ENCODE results near the gene GNPTG. TPM values are rescaled to one million over a fixed set of nuclear protein-coding genes. Genes with fewer than 3 reads are reported as not detected.

Gene GNPTG
- total RNA-seq, 2 experiments from 2014 or later, result 43.2 to 46.5 TPM

- Mint-ChIP-seq H3K27ac (peak overlapping the region; percentile 45), H3K9me3 (no peaks in the 10 kb centered on the region), H3K36me3 (peaks cover 3% of the 10 kb centered on the region), H3K4me3 (peak overlapping the region; percentile 75), H3K4me1 (peaks cover 13% of the 10 kb centered on the region), H3K27me3 (no peaks in the 10 kb centered on the region)
- peak; percentile 75 for ATAC-seq (ENCODE audit: low read depth)
- POLR2A ChIA-PET, result interaction anchor here (0.7 to 1.8 kb wide), 4 partner anchors 20 to 41 kb away, joined by 3 to 9 read pairs (median 4); partner anchors contain the start of gene UQCC4
- DNase-seq, result peak; percentile 83
These were observed 27.8 kb downstream of the GNPTG start for GRCh38 chr16:1379304-1380076.

GRCh38 chr16:1380195-1380594 is 28.5 kb downstream of the GNPTG start:
- H3K4me3 Mint-ChIP-seq, result peak overlapping the region; percentile 75
- H3K27ac Mint-ChIP-seq, result peak overlapping the region; percentile 45
- DNase-seq, result no peak
- POLR2A ChIA-PET, result interaction anchor here (0.6 to 1.2 kb wide), 5 partner anchors 19 to 775 kb away, joined by 3 to 4 read pairs (median 3); partner anchors contain the start of gene TRAF7
- peaks cover 6% of the 10 kb centered on the region for H3K36me3 Mint-ChIP-seq
- ATAC-seq (ENCODE audit: low read depth), result no peak
- no peaks in the 10 kb centered on the region for H3K9me3 Mint-ChIP-seq
- H3K4me1 Mint-ChIP-seq, result peaks cover 13% of the 10 kb centered on the region
- H3K27me3 Mint-ChIP-seq, result no peaks in the 10 kb centered on the region

DNA sequence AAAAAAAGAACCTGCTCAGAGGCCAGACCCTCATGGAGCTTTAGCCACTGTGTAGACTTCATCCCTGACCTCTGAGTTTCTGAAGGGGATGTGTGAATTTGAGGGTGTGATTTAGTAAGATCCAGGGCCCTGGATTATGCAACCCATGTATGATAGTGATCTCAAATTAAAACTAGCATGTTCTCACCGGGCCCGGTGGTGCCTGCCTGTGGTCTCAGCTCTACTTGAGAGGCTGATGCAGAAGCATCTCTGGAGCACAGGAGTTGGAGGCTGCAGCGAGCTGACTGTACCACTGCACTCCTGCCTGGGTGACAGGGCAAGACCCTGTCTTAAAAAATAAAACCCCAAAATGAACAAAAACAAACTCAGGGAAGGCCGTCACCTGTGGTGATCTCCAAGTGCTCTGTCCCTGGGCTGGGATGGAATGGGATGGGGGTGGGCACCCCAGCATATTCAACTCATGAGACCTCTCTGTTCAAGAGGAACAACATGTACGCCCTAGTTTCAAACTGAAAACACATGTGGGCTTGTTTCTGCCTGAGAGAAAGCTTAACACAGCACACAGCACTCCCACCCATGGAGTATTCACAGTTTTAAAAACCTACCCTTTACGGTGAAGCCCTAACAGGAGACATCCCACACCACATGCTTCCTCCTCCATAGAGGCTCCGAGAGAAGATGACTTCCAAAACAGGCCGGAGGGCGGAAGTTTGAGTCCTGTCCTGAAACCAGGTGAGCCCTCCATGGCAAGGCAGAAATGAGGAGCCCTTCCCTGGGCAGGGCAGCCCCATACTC is 30.1 kb downstream of the GNPTG start:
- Mint-ChIP-seq H3K36me3 (peaks cover 6% of the 10 kb centered on the region), H3K4me3 (no peak overlapping the region), H3K27me3 (no peaks in the 10 kb centered on the region), H3K27ac (no peak overlapping the region), H3K9me3 (no peaks in the 10 kb centered on the region), H3K4me1 (peaks cover 13% of the 10 kb centered on the region)
- no peak for DNase-seq
- POLR2A ChIA-PET, result interaction anchor here (1.1 kb wide), 1 partner anchor 39 kb away, joined by 3 read pairs; the partner anchor contains the start of gene UQCC4
- no peak for ATAC-seq (ENCODE audit: low read depth)

- H3K36me3 Mint-ChIP-seq, result peaks cover 6% of the 10 kb centered on the region
- no peak overlapping the region for H3K4me3 Mint-ChIP-seq
- DNase-seq (no peak), ATAC-seq (ENCODE audit: low read depth) (no peak)
- no peaks in the 10 kb centered on the region for H3K27me3 Mint-ChIP-seq
- no peaks in the 10 kb centered on the region for H3K9me3 Mint-ChIP-seq
- H3K4me1 Mint-ChIP-seq, result peaks cover 6% of the 10 kb centered on the region
- POLR2A ChIA-PET, result no interaction called here
- no peak overlapping the region for H3K27ac Mint-ChIP-seq
These were observed 31.8 kb downstream of the GNPTG start for GRCh38 chr16:1383556-1383955.

DNA sequence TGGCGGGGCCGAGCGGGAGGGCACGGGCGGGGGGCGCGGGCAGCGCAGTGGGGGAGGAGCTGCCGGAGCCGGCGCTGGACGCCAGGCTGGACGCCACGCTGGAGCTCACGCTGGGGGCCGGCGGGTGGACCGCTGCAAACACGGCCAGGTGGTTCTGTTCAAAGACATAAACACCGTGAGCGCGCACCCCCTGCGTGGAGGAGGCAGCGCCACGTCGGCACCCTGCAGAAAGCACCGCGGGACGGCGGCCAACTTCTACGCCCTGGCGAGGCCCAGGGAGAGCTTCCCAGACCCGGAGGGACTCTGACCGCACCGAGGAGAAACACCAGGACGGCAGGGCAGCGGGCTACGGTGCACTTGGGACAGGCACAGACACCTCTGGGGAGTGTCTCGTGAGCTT is 33.5 kb downstream of the GNPTG start:
- DNase-seq (no peak), ATAC-seq (ENCODE audit: low read depth) (no peak)
- Mint-ChIP-seq H3K27me3 (no peaks in the 10 kb centered on the region), H3K4me3 (no peak overlapping the region), H3K9me3 (no peaks in the 10 kb centered on the region), H3K27ac (no peak overlapping the region), H3K4me1 (no peaks in the 10 kb centered on the region), H3K36me3 (peaks cover 7% of the 10 kb centered on the region)
- POLR2A ChIA-PET, result no interaction called here

DNA sequence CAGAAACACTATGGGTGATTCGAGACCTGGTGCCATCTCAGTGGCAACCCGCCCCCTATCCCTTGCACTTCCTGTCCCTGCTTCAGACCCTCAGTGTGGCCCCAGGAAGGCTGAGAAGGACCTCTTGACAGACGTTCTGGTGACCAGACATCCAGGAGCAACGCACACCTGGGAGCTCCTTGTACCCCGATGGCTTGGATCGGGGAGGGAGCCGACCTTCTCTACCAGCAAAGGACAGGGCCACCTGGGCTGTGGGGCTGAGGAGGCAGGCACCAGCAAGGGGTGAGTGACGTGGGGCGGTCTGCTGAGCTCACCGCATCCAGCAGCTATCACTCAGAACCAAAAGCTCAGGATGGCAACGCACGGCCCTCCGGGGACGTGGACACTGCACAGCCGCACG is 35.6 kb downstream of the GNPTG start:
- Mint-ChIP-seq H3K27ac (no peak overlapping the region), H3K36me3 (peaks cover 7% of the 10 kb centered on the region)
- no peak for ATAC-seq (ENCODE audit: low read depth)

DNA sequence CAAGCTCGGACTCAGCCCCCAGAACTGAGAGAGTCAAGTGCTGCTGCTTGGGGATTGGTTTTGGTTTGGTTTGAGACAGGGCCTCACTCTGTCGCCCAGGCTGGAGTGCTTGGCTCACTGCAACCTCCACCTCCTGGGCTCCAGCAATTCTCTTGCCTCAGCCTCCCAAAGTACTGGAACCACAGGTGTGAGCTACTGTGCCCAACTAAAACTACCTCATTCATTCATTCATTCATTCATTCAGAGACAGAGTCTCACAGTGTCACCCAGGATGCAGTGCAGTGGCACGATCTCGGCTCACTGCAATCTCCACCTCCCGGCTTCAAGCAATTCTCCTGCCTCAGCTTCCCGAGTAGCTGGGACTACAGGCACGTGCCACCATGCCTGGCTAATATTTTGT is 38.0 kb downstream of the GNPTG start:
- no peaks in the 10 kb centered on the region for H3K27me3 Mint-ChIP-seq
- H3K27ac Mint-ChIP-seq, result no peak overlapping the region
- DNase-seq (no peak), ATAC-seq (ENCODE audit: low read depth) (no peak)
- no peak overlapping the region for H3K4me3 Mint-ChIP-seq
- no peaks in the 10 kb centered on the region for H3K9me3 Mint-ChIP-seq
- H3K36me3 Mint-ChIP-seq, result peaks cover 7% of the 10 kb centered on the region
- POLR2A ChIA-PET, result no interaction called here
- peaks cover 2% of the 10 kb centered on the region for H3K4me1 Mint-ChIP-seq

More for the DNA sequence above, 35.6 kb downstream of the GNPTG start:
- Mint-ChIP-seq H3K27me3 (no peaks in the 10 kb centered on the region), H3K4me3 (no peak overlapping the region), H3K9me3 (no peaks in the 10 kb centered on the region), H3K4me1 (peaks cover 2% of the 10 kb centered on the region)
- no peak for DNase-seq
- POLR2A ChIA-PET, result no interaction called here

DNA sequence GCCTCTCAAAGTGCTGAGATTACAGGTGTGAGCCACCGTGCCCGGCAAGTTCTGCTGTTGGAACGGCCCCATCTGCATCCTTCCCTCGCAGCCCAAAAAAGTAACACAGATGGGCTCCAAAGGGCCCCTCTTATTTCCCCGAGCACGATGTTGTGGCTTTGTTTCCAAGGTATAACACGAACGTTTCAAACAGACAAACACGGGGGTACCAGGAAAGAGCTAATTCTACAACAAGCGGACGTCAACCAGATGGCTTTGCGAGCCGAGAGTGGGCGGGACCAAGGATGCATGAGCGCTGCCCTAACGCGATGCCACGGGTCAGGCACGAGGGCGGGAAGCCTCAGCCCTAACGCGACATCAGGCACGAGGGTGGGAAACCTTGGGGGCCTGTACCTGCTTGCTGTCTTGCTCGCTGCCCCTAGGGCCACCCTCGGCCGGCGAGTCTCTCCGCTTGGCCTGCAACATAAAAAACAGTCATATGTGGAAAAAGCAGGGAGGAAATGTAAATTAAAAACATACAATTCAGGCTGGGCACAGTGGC is 38.6 kb downstream of the GNPTG start:
- no peak for ATAC-seq (ENCODE audit: low read depth)
- peaks cover 2% of the 10 kb centered on the region for H3K4me1 Mint-ChIP-seq
- POLR2A ChIA-PET, result no interaction called here
- H3K27me3 Mint-ChIP-seq, result no peaks in the 10 kb centered on the region
- no peaks in the 10 kb centered on the region for H3K9me3 Mint-ChIP-seq
- no peak for DNase-seq
- no peak overlapping the region for H3K27ac Mint-ChIP-seq
- H3K36me3 Mint-ChIP-seq, result peaks cover 4% of the 10 kb centered on the region
- no peak overlapping the region for H3K4me3 Mint-ChIP-seq

GRCh38 chr16:1392826-1393225 is 41.1 kb downstream of the GNPTG start:
- H3K9me3 Mint-ChIP-seq, result no peaks in the 10 kb centered on the region
- H3K36me3 Mint-ChIP-seq, result peaks cover 4% of the 10 kb centered on the region
- H3K4me3 Mint-ChIP-seq, result no peak overlapping the region
- H3K4me1 Mint-ChIP-seq, result peaks cover 2% of the 10 kb centered on the region
- H3K27ac Mint-ChIP-seq, result no peak overlapping the region
- POLR2A ChIA-PET, result no interaction called here
- DNase-seq (no peak), ATAC-seq (ENCODE audit: low read depth) (no peak)
- no peaks in the 10 kb centered on the region for H3K27me3 Mint-ChIP-seq

DNA sequence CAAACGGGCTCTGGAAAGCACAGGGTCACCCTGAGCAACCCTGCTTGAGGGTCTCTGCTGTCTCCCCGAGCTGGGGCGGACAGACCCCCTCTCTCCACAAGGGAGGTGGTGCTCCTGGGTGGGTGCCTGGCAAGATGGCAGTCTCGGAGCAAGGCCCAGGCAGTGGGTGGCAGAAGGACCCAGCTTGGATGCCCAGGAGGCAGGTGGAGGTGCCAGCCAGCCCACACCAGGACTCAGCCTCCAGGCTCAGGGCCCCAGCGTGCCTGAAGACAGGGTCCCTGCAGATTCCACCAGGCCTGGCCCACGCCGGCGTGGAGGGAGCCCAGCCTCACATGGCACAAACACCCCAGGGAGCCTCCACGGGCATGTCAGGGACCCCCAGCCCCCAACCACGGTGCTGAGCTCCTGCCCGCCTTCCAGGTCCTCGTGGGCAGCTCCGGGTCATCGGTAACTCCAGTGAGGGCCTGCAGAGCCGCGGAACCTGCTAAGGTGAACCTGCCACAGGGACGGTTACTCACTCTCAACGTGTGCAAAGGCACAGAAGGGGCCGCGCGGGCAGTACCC is 42.0 kb downstream of the GNPTG start:
- Mint-ChIP-seq H3K4me1 (peaks cover 2% of the 10 kb centered on the region), H3K27ac (no peak overlapping the region), H3K4me3 (no peak overlapping the region), H3K27me3 (no peaks in the 10 kb centered on the region), H3K36me3 (peaks cover 4% of the 10 kb centered on the region), H3K9me3 (no peaks in the 10 kb centered on the region)
- POLR2A ChIA-PET, result no interaction called here
- ATAC-seq (ENCODE audit: low read depth) (no peak), DNase-seq (no peak)

DNA sequence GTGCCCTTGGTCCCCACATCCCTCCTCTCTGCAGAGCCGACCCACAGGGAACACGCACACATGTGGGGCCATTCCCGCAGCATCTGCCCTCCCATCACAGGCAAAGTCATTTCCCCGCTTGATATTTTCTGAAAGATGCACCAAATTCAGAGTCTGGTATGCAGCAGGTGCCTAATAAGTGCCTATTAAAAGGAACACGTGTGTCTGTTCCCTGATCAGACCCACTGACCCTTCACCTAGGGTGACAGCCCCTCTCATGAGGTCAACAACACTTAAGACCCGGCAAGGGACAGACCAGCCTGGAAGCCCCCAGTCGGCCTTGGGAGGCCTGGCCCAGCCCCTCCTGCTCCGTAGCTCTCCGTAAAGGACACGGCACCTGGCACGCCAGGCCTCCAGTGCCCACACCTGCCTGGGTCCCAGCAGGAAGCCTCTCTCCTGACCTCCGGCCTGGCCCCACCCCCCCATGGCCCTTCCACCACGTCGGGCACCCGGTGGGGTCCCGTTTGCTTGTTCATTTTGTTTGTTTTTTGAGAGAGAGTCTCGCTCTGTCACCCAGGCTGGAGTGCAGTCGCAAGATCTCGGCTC is 42.7 kb downstream of the GNPTG start:
- Mint-ChIP-seq H3K9me3 (no peaks in the 10 kb centered on the region), H3K27ac (no peak overlapping the region), H3K4me3 (no peak overlapping the region), H3K27me3 (no peaks in the 10 kb centered on the region), H3K36me3 (peaks cover 4% of the 10 kb centered on the region), H3K4me1 (peaks cover 2% of the 10 kb centered on the region)
- ATAC-seq (ENCODE audit: low read depth), result no peak
- POLR2A ChIA-PET, result no interaction called here
- no peak for DNase-seq

DNA sequence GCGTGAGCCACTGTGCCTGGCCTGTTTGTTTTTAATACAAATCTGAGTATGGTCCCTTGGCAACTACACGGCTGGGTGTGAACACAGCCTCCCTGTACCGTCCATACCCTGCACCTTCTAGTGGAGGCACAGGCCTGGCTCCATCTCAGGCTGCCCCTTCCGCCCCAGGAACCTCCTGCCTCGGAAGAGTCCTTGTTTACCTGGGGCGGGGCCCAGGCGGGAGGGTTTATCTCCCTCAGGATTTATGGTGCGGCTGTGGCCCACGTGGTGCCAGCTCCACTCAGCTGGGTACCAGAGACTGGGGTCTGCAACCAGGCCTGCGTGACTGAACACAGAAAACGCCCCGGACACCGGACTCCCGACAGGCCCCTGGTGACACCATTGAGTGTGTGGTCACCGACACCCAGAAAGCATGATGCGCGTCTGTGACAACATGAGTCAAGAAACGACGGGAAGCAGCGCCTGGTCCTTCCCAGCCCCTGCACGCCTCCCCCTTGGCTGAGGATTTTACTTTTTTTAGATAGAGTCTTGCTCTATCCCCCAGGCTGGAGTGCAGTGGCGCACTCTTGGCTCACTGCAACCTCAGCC is 43.8 kb downstream of the GNPTG start:
- Mint-ChIP-seq H3K9me3 (no peaks in the 10 kb centered on the region), H3K36me3 (peaks cover 2% of the 10 kb centered on the region), H3K27me3 (no peaks in the 10 kb centered on the region), H3K4me3 (no peak overlapping the region), H3K4me1 (peaks cover 2% of the 10 kb centered on the region), H3K27ac (no peak overlapping the region)
- ATAC-seq (ENCODE audit: low read depth) (no peak), DNase-seq (no peak)
- POLR2A ChIA-PET, result no interaction called here

GRCh38 chr16:1397779-1398178 is 46.0 kb downstream of the GNPTG start:
- no peaks in the 10 kb centered on the region for H3K36me3 Mint-ChIP-seq
- H3K4me3 Mint-ChIP-seq, result no peak overlapping the region
- ATAC-seq (ENCODE audit: low read depth) (no peak), DNase-seq (no peak)
- H3K27ac Mint-ChIP-seq, result no peak overlapping the region
- no peaks in the 10 kb centered on the region for H3K27me3 Mint-ChIP-seq
- POLR2A ChIA-PET, result no interaction called here
- no peaks in the 10 kb centered on the region for H3K9me3 Mint-ChIP-seq
- H3K4me1 Mint-ChIP-seq, result no peaks in the 10 kb centered on the region

Data from activated naive CD8-positive, alpha-beta T cell treated with anti-CD3 and anti-CD28 coated beads, Interleukin-2, amount 10 ng/mL, durations not matched to agents 7 days and 5 days (primary cell).